K562 (cell line): ENCODE results near the gene PIMREG. TPM values are rescaled to one million over a fixed set of nuclear protein-coding genes. Genes with fewer than 3 reads are reported as not detected.

ENCODE experiments used
- ATAC-seq: fragments of 200-7000 bp; cut with Tn5 transposase; 3 replicates; pipeline ENCODE4 v1.9.1; 2020; ENCODE audit warnings: moderate library complexity
- BruUV-seq: library from RNA; stranded (reverse); fragments of 400-500 nt; replicated peaks from 2 replicates; lab custom pipeline; 2021; lab: Mats Ljungman, UMichigan
- CTCF ChIA-PET: fragments of 300-600 bp; formaldehyde crosslinking; extraction: SDS; loops from one replicate; lab custom pipeline; 2021; ENCODE audit warnings: low intra/inter-chr PET ratio; lab: Yijun Ruan, JAX
- POLR2A ChIA-PET: fragments of 300-600, 350-650 bp; sonication (Branson Sonifier 250); formaldehyde crosslinking; extraction: SDS; loops from one replicate; lab custom pipeline; 2021; ENCODE audit warnings: antibody characterized with exemption, inconsistent platforms; lab: Yijun Ruan, JAX
- DNase-seq, 4 experiments: peaks; one replicate each; pipeline versions ENCODE4 v3.0.0 to v3.0.0-alpha.2; 2011 to 2018; ENCODE audit warnings: low spot score in 3 of 4, mixed read lengths in 3 of 4; ENCODE audit errors: extremely low read depth in 1 of 4
- FAIRE-seq: peaks from 2 replicates; lab custom pipeline; 2011; peaks lifted over from hg19 to GRCh38; lab: Jason Lieb, UNC
- H2AFZ ChIP-seq: 2 replicates; pipeline ENCODE4 v1.6.0; 2011; ENCODE audit warnings: low read depth, low read length, control low read depth, inconsistent platforms
- H3K27ac ChIP-seq: fragments of 200-600 bp; 3 replicates; pipeline ENCODE4 v1.8.0; 2011; ENCODE audit warnings: low read depth, mild to moderate bottlenecking, control low read depth, inconsistent platforms, low read length, moderate library complexity, mixed read lengths; ENCODE audit errors: extremely low read depth
- H3K27me3 ChIP-seq, 2 experiments: fragments of 300-600 bp in 1 of 2; 2 replicates in 1 of 2; 3 replicates in 1 of 2; pipeline versions ENCODE4 v1.6.0 to v1.8.0; 2011; ENCODE audit warnings: inconsistent platforms in 2 of 2, low read length in 2 of 2, mild to moderate bottlenecking in 1 of 2, mixed read lengths in 1 of 2, moderate library complexity in 1 of 2; ENCODE audit not compliant: control insufficient read depth in 2 of 2, insufficient read depth in 2 of 2
- H3K36me3 ChIP-seq: fragments of 300-600 bp; 3 replicates; pipeline ENCODE4 v1.8.0; 2011; ENCODE audit warnings: mild to moderate bottlenecking, low read length, inconsistent platforms; ENCODE audit not compliant: control insufficient read depth, insufficient read depth
- H3K4me1 ChIP-seq, 2 experiments: fragments of 200-600 bp in 1 of 2; replicated peaks in 1 of 2; 2 replicates in 1 of 2; 3 replicates in 1 of 2; pipeline versions ENCODE4 v1.5.1 to v1.8.0; 2011; ENCODE audit warnings: inconsistent platforms in 2 of 2, low read length in 2 of 2, mild to moderate bottlenecking in 1 of 2, mixed read lengths in 1 of 2, moderate library complexity in 1 of 2; ENCODE audit not compliant: control insufficient read depth in 2 of 2, insufficient read depth in 2 of 2
- H3K4me2 ChIP-seq: 2 replicates; pipeline ENCODE4 v1.6.1; 2011; ENCODE audit warnings: low read length, control low read depth, inconsistent platforms, mixed read lengths; ENCODE audit not compliant: insufficient read depth
- H3K4me3 ChIP-seq: fragments of 200-600 bp; sonication (generic), shearing (Covaris generic); 2 replicates; pipeline ENCODE4 v1.5.1; 2016; ENCODE audit warnings: control low read depth, inconsistent platforms
- H3K79me2 ChIP-seq: fragments of 200-600 bp; 3 replicates; pipeline ENCODE4 v1.8.0; 2011; ENCODE audit warnings: low read length, inconsistent platforms; ENCODE audit not compliant: control insufficient read depth, insufficient read depth
- H3K9ac ChIP-seq, 2 experiments: 2 replicates each; pipeline versions ENCODE4 v1.6.0 to v1.6.1; 2011; ENCODE audit warnings: low read depth in 2 of 2, low read length in 2 of 2, control low read depth in 1 of 2, inconsistent platforms in 1 of 2, mild to moderate bottlenecking in 1 of 2, mixed read lengths in 1 of 2; ENCODE audit not compliant: insufficient read depth in 1 of 2
- H3K9me1 ChIP-seq: one replicate; pipeline ENCODE4 v1.6.0; 2011; ENCODE audit warnings: inconsistent platforms, mild to moderate bottlenecking, low read length, moderate library complexity; ENCODE audit not compliant: control insufficient read depth, insufficient read depth
- H3K9me3 ChIP-seq: replicated peaks from 2 replicates; pipeline ENCODE4 v1.5.1; 2011; ENCODE audit warnings: low read depth, low read length, inconsistent platforms; ENCODE audit not compliant: control insufficient read depth, insufficient read depth
- H4K20me1 ChIP-seq: replicated peaks from 2 replicates; pipeline ENCODE4 v1.6.1; 2011; ENCODE audit warnings: low read length, inconsistent platforms, mixed read lengths; ENCODE audit not compliant: control insufficient read depth, insufficient read depth
- CBX5 ChIP-seq: IDR thresholded peaks from 2 replicates; pipeline ENCODE4 v1.6.1; 2014; ENCODE audit warnings: low read depth, borderline replicate concordance
- ERF ChIP-seq: fragments of 450-650 bp; formaldehyde crosslinking; IDR thresholded peaks from 2 replicates; pipeline ENCODE4 v1.4.0; 2020; ENCODE audit warnings: mild to moderate bottlenecking, mixed read lengths
- MBD2 ChIP-seq: sonication (generic); IDR thresholded peaks from 2 replicates; pipeline ENCODE4 v1.6.1; 2016; ENCODE audit warnings: low read depth, borderline replicate concordance
- SIRT6 ChIP-seq: IDR thresholded peaks from one replicate; pipeline ENCODE4 v1.6.1; 2012; ENCODE audit warnings: low read depth, mild to moderate bottlenecking, control low read depth, inconsistent platforms, low read length, moderate library complexity
- SMARCC2 ChIP-seq: fragments of 450-650 bp; IDR thresholded peaks from 2 replicates; pipeline ENCODE4 v1.6.1; 2017; ENCODE audit warnings: antibody characterized with exemption, moderate library complexity, mild to moderate bottlenecking, low read depth
- TEAD4 ChIP-seq, 2 experiments: sonication (generic) in 1 of 2; formaldehyde crosslinking in 1 of 2; IDR thresholded peaks; 2 replicates each; pipeline versions ENCODE4 v1.6.1 to v1.8.0; 2012 to 2022; ENCODE audit warnings: borderline replicate concordance in 1 of 2, inconsistent platforms in 1 of 2, low read length in 1 of 2, mild to moderate bottlenecking in 1 of 2, missing genetic modification reagents in 1 of 2
- TRIM28 ChIP-seq: fragments of 450-650 bp; IDR thresholded peaks from 2 replicates; pipeline ENCODE4 v1.6.1; 2017
- ZNF764 ChIP-seq: fragments of 250-450 bp; sonication (Bioruptor Pico); IDR thresholded peaks from 2 replicates; pipeline ENCODE4 v1.4.0; 2020; ENCODE audit warnings: low read depth, mild to moderate bottlenecking, moderate library complexity
- in situ Hi-C: fragments of 300-500 bp; cut with MboI; formaldehyde crosslinking; loops from 4 replicates; pipeline ENCODE4 v1.15.0; 2018; ENCODE audit warnings: inconsistent platforms, mixed read lengths
- intact Hi-C: fragments of 100-400 bp; cut with micrococcal nuclease; formaldehyde crosslinking; loops from 2 replicates; pipeline ENCODE4 v1.14.2; 2022
- polyA plus RNA-seq, 8 experiments: library from polyadenylated mRNA; depleted of rRNA in 4 of 8; stranded (reverse) in 5 of 8; unstranded in 3 of 8; fragments of >200 nt; fragmentation: Nextera tagmentation in 2 of 8; fragmentation: Illumina TruSeq in 1 of 8; extraction: Ambion mirVana in 2 of 8; extraction: Trizol in 1 of 8; gene quantifications; 2 replicates each; pipeline versions ENCODE4 v1.2.1 to v1.2.3, GENCODE V29; 2011 to 2014; ENCODE audit warnings: inconsistent platforms in 1 of 8, missing spikeins in 1 of 8
- total RNA-seq, 7 experiments: library from RNA; depleted of rRNA in 6 of 7; stranded (reverse); fragments of >200 nt in 6 of 7; fragmentation: Illumina TruSeq in 2 of 7; extraction: Trizol in 2 of 7; gene quantifications; 2 replicates each; pipeline versions ENCODE4 v1.2.1 to v1.2.3, GENCODE V29; 2011 to 2021; ENCODE audit warnings: low replicate concordance in 1 of 7
- TF ChIP-seq, protein P1 (sequence below): IDR thresholded peaks from 3 replicates; pipeline ENCODE4 v1.6.1; 2011; ENCODE audit warnings: borderline replicate concordance, mild to moderate bottlenecking, moderate library complexity; ENCODE audit not compliant: insufficient read length; ENCODE audit errors: extremely low read depth
- TF ChIP-seq, protein P2 (sequence below): fragments of 450-650 bp; formaldehyde crosslinking; IDR thresholded peaks from 2 replicates; pipeline ENCODE4 v1.4.0; 2020; ENCODE audit warnings: mild to moderate bottlenecking
- TF ChIP-seq, protein P3 (sequence below): sonication (generic); formaldehyde crosslinking; IDR thresholded peaks from 2 replicates; pipeline ENCODE4 v1.9.0; 2022; ENCODE audit warnings: mild to moderate bottlenecking, missing genetic modification reagents
- TF ChIP-seq, protein P4 (sequence below): fragments of 250-450 bp; sonication (Bioruptor Pico); IDR thresholded peaks from 2 replicates; pipeline ENCODE4 v1.5.0; 2022; ENCODE audit warnings: mild to moderate bottlenecking

PIMREG gene
- total and polyA plus RNA-seq, 9 of the 15 experiments (the other 6 are each of a cell fraction or from before 2014, with no cell fraction given) = 1.1 to 16.7 (median 9.4) TPM

DNA sequence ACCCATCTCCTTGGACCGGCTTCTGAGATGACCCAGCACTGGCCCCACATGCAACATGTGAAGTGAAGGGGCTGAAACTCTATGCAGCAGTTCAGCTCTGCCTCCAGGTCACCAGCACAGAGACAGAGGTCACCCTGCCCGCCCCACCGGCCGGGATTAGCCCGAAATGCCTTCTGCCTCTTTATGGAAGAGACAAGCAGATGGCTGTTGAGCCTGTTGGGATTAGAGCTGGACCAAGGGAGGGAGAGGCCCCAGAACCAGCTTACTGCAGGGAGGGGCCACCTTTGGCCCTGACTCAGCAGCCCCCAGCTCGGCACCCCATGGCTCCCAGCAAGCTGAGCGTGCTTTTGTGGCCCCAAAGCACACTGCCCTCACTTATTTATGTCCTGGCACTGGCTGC, 15.0 kb upstream of the PIMREG start (continued):
- no peak for TF ChIP-seq SIRT6

DNA sequence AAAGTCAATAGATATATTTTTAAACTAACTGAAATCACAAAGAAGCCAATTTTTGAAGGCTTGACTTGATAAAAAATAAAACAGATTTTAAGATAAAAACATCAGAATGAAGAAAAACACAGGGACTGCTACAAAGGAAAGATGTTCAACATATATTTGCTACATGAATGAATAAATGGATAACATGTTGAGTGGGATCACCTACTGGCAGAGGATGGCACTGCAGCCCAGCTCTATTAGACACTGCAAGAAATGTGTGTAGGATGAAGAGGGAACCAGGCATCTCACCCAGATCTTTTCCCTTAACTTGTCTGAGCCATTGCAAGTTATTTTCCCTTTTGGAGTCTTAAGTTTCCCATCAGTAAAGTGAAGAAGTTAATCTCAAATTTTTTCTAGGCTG, 13.5 kb upstream of the PIMREG start:
- ATAC-seq = no peak
- H3K9ac ChIP-seq = no peak overlapping the region
- in situ Hi-C loops (loop anchor here (25.0 kb wide), 1 partner anchor 1193 kb away; the partner anchor contains the start of gene SCIMP), intact Hi-C loops (no loop called here)
- POLR2A ChIA-PET = no interaction called here
- H3K4me3 ChIP-seq = no peak overlapping the region
- H4K20me1 ChIP-seq = no peaks in the 10 kb centered on the region
- no peaks in the 10 kb centered on the region for H3K79me2 ChIP-seq
- peaks cover 0 to 22% of the 10 kb centered on the region in 2 experiments; a peak in 2 of 5 replicates for H3K27me3 ChIP-seq
- no peak overlapping the region for H3K4me2 ChIP-seq
- no peak for DNase-seq
- FAIRE-seq = no peak
- H3K27ac ChIP-seq = no peak overlapping the region
- no TSS peak for BruUV-seq
- H3K9me3 ChIP-seq = no peaks in the 10 kb centered on the region
- CTCF ChIA-PET = no interaction called here
- H3K4me1 ChIP-seq = peaks cover 0 to 4% of the 10 kb centered on the region in 2 experiments; a peak in 1 of 5 replicates
- no peaks in the 10 kb centered on the region for H3K36me3 ChIP-seq
- no peaks in the 10 kb centered on the region for H3K9me1 ChIP-seq
- no peak overlapping the region for H2AFZ ChIP-seq
- no peak for TF ChIP-seq CBX5
- TF ChIP-seq MBD2 = no peak
- TF ChIP-seq, protein P1, sequence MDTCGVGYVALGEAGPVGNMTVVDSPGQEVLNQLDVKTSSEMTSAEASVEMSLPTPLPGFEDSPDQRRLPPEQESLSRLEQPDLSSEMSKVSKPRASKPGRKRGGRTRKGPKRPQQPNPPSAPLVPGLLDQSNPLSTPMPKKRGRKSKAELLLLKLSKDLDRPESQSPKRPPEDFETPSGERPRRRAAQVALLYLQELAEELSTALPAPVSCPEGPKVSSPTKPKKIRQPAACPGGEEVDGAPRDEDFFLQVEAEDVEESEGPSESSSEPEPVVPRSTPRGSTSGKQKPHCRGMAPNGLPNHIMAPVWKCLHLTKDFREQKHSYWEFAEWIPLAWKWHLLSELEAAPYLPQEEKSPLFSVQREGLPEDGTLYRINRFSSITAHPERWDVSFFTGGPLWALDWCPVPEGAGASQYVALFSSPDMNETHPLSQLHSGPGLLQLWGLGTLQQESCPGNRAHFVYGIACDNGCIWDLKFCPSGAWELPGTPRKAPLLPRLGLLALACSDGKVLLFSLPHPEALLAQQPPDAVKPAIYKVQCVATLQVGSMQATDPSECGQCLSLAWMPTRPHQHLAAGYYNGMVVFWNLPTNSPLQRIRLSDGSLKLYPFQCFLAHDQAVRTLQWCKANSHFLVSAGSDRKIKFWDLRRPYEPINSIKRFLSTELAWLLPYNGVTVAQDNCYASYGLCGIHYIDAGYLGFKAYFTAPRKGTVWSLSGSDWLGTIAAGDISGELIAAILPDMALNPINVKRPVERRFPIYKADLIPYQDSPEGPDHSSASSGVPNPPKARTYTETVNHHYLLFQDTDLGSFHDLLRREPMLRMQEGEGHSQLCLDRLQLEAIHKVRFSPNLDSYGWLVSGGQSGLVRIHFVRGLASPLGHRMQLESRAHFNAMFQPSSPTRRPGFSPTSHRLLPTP = peak; percentile 13
- TF ChIP-seq TRIM28 = peak; percentile 48; the same call in 1 of the 2 replicates
- TF ChIP-seq TEAD4 (IDR thresholded peaks at IDR 0.05; ENCODE audit: low read length) = no peak
- TF ChIP-seq TEAD4 (CRISPR knock-in tag; IDR thresholded peaks at IDR 0.05; ENCODE audit: borderline replicate concordance) = no peak
- TF ChIP-seq ERF (CRISPR knock-in tag) = no peak
- no peak for TF ChIP-seq SMARCC2
- TF ChIP-seq, protein P2, sequence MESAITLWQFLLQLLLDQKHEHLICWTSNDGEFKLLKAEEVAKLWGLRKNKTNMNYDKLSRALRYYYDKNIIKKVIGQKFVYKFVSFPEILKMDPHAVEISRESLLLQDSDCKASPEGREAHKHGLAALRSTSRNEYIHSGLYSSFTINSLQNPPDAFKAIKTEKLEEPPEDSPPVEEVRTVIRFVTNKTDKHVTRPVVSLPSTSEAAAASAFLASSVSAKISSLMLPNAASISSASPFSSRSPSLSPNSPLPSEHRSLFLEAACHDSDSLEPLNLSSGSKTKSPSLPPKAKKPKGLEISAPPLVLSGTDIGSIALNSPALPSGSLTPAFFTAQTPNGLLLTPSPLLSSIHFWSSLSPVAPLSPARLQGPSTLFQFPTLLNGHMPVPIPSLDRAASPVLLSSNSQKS (CRISPR knock-in tag) = no peak
- TF ChIP-seq, protein P3, sequence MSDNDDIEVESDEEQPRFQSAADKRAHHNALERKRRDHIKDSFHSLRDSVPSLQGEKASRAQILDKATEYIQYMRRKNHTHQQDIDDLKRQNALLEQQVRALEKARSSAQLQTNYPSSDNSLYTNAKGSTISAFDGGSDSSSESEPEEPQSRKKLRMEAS = no peak
- TF ChIP-seq, protein P4, sequence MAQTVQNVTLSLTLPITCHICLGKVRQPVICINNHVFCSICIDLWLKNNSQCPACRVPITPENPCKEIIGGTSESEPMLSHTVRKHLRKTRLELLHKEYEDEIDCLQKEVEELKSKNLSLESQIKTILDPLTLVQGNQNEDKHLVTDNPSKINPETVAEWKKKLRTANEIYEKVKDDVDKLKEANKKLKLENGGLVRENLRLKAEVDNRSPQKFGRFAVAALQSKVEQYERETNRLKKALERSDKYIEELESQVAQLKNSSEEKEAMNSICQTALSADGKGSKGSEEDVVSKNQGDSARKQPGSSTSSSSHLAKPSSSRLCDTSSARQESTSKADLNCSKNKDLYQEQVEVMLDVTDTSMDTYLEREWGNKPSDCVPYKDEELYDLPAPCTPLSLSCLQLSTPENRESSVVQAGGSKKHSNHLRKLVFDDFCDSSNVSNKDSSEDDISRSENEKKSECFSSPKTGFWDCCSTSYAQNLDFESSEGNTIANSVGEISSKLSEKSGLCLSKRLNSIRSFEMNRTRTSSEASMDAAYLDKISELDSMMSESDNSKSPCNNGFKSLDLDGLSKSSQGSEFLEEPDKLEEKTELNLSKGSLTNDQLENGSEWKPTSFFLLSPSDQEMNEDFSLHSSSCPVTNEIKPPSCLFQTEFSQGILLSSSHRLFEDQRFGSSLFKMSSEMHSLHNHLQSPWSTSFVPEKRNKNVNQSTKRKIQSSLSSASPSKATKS (CRISPR knock-in tag) = no peak
- peak; percentile 98 for TF ChIP-seq ZNF764 (CRISPR knock-in tag)
